Measurements from ENCODE around the gene TICAM1. TPM values are rescaled to one million over a fixed set of nuclear protein-coding genes. Genes with fewer than 3 reads are reported as not detected.

The TICAM1 gene
- total and polyA plus RNA-seq, 2 experiments from 2014 or later, result 3.7 to 21.3 TPM

DNA sequence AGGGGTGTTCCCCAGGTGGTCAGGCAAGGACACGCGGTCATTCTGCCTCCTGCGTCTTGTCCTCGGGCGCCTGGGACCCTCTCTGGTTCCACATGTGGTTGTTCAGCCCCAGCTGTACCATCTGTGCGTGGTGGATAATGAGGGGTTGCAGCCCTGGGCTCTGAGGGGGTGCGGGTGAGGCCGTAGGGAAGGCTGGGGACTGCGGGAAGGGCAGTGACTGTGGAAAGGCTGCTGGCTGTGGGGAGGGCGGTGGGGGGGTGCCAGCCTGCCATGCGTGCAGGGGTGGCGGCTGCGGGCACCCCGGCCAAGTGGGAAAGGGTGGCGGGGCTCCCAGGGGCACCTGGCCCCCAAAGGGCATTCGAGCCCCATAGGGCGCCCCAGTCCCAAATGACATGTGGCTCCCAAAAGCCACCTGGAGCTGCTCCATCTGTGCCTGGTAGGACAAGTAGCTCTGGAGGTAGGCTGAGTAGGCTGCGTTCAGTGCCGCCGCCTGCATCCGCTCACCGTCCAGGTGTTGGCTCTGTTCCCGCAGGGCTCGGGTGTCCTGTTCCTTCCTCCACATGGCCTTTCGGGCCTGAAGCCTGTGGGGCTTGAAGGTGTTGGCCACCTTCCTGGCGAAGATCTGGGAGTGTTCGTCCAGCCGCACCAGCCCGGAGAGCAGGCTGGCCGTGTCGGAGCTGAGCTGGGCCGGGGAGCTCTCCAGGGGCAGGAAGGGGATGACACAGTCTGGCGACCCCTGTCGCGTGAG is 15.1 kb downstream of the TICAM1 start:
- Histone ChIP-seq H4K20me1 (ENCODE audit: insufficient read depth, poor library complexity, severe bottlenecking) (no peaks in the 10 kb centered on the region), H3K27ac (no peak overlapping the region), H3K9me3 (ENCODE audit: low read depth) (no peaks in the 10 kb centered on the region), H3K9me2 (replicated peaks; ENCODE audit: insufficient read depth) (no peaks in the 10 kb centered on the region), H3K4me2 (peak overlapping the region; percentile 76), H3K36me3 (replicated peaks; ENCODE audit: insufficient read depth, low read depth) (no peaks in the 10 kb centered on the region), H3K4me1 (ENCODE audit: insufficient read depth) (no peaks in the 10 kb centered on the region), H3K27me3 (no peaks in the 10 kb centered on the region), H2AFZ (no peak overlapping the region), H3K79me2 (no peaks in the 10 kb centered on the region), H3K4me3 (no peak overlapping the region)
- no peak for DNase-seq (ENCODE audit: low spot score)
- 95% methylated on average over 26 of the region's 35 CpGs for WGBS (ENCODE audit: low lambda C conversion rate, missing lambda C conversion rate)
- no peak for TF ChIP-seq EZH2phosphoT487 (IDR thresholded peaks at IDR 0.05; ENCODE audit: low read depth, severe bottlenecking, unreplicated experiment)

DNA sequence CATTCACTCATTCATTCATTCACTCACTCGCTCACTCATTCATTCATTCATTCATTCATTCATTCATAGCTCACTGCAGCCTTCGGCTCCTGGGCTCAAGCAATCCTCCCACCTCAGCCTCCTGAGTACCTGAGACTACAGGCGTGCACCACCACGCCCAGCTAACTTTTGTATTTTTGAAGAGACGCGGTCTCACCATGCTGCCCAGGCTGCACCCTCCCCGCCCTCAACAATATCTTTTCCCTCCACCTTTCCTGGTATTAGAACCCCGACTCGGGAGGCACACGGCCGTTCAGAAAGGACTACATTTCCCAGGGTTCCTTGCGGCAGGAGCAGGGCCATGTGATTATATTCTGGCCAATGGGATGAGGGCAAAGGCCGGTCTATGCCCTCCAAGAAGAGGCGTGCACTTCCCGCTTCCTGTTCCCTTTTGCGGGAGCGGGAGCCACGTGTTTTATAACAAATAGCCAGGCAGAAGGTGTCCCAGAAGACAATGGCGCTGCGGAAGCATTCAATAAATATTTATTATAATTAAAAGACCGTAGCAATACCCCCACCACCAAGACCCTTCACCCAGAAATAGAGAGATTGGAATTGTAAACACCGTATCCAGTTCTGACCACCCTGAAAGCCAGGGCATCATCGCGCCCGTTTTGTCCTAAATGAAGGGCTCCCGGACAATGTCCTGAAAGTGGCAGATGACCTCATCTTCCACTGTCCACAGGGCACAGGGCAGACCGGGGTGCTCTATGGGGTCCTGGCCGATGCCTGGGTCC is 15.9 kb downstream of the TICAM1 start:
- Histone ChIP-seq H3K9me3 (ENCODE audit: low read depth) (no peaks in the 10 kb centered on the region), H3K27me3 (no peaks in the 10 kb centered on the region), H3K36me3 (replicated peaks; ENCODE audit: insufficient read depth, low read depth) (no peaks in the 10 kb centered on the region), H3K4me2 (peak overlapping the region; percentile 76), H3K4me1 (ENCODE audit: insufficient read depth) (no peaks in the 10 kb centered on the region), H2AFZ (peak overlapping the region; percentile 9), H3K79me2 (no peaks in the 10 kb centered on the region), H4K20me1 (ENCODE audit: insufficient read depth, poor library complexity, severe bottlenecking) (no peaks in the 10 kb centered on the region), H3K4me3 (no peak overlapping the region), H3K27ac (no peak overlapping the region), H3K9me2 (replicated peaks; ENCODE audit: insufficient read depth) (no peaks in the 10 kb centered on the region)
- no peak for TF ChIP-seq EZH2 (IDR thresholded peaks at IDR 0.05; ENCODE audit: borderline replicate concordance)
- TF ChIP-seq, protein P1, sequence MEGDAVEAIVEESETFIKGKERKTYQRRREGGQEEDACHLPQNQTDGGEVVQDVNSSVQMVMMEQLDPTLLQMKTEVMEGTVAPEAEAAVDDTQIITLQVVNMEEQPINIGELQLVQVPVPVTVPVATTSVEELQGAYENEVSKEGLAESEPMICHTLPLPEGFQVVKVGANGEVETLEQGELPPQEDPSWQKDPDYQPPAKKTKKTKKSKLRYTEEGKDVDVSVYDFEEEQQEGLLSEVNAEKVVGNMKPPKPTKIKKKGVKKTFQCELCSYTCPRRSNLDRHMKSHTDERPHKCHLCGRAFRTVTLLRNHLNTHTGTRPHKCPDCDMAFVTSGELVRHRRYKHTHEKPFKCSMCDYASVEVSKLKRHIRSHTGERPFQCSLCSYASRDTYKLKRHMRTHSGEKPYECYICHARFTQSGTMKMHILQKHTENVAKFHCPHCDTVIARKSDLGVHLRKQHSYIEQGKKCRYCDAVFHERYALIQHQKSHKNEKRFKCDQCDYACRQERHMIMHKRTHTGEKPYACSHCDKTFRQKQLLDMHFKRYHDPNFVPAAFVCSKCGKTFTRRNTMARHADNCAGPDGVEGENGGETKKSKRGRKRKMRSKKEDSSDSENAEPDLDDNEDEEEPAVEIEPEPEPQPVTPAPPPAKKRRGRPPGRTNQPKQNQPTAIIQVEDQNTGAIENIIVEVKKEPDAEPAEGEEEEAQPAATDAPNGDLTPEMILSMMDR (IDR thresholded peaks at IDR 0.05; ENCODE audit: poor library complexity), result no peak
- 37% methylated on average over 28 of the region's 28 CpGs for WGBS (ENCODE audit: low lambda C conversion rate, missing lambda C conversion rate)
- peak; percentile 93 for DNase-seq (ENCODE audit: low spot score)

- Histone ChIP-seq H3K9me3 (ENCODE audit: low read depth) (no peaks in the 10 kb centered on the region), H3K27ac (no peak overlapping the region), H3K9me2 (replicated peaks; ENCODE audit: insufficient read depth) (no peaks in the 10 kb centered on the region), H3K79me2 (no peaks in the 10 kb centered on the region), H3K4me2 (peak overlapping the region; percentile 76), H3K4me1 (ENCODE audit: insufficient read depth) (no peaks in the 10 kb centered on the region), H3K27me3 (no peaks in the 10 kb centered on the region), H2AFZ (no peak overlapping the region), H3K36me3 (replicated peaks; ENCODE audit: insufficient read depth, low read depth) (no peaks in the 10 kb centered on the region), H3K4me3 (no peak overlapping the region), H4K20me1 (ENCODE audit: insufficient read depth, poor library complexity, severe bottlenecking) (no peaks in the 10 kb centered on the region)
- WGBS (ENCODE audit: low lambda C conversion rate, missing lambda C conversion rate), result 79% methylated on average over 7 of the region's 7 CpGs
- TF ChIP-seq EZH2phosphoT487 (IDR thresholded peaks at IDR 0.05; ENCODE audit: low read depth, severe bottlenecking, unreplicated experiment) (no peak), EZH2 (IDR thresholded peaks at IDR 0.05; ENCODE audit: borderline replicate concordance) (no peak)
- TF ChIP-seq, protein P1 (IDR thresholded peaks at IDR 0.05; ENCODE audit: poor library complexity), result no peak
- DNase-seq (ENCODE audit: low spot score), result no peak
Observed at GRCh38 chr19:4814625-4815425, 16.7 kb downstream of the TICAM1 start.

Measured in hepatocyte (in vitro differentiated cells).